Measurements from ENCODE around the gene MOAP1.
"Not testable (repeated sequence)": the region's sequence is repeated elsewhere in the genome, so short reads cannot be mapped to it uniquely, and the experiment has no call there.

The MOAP1 gene

DNA sequence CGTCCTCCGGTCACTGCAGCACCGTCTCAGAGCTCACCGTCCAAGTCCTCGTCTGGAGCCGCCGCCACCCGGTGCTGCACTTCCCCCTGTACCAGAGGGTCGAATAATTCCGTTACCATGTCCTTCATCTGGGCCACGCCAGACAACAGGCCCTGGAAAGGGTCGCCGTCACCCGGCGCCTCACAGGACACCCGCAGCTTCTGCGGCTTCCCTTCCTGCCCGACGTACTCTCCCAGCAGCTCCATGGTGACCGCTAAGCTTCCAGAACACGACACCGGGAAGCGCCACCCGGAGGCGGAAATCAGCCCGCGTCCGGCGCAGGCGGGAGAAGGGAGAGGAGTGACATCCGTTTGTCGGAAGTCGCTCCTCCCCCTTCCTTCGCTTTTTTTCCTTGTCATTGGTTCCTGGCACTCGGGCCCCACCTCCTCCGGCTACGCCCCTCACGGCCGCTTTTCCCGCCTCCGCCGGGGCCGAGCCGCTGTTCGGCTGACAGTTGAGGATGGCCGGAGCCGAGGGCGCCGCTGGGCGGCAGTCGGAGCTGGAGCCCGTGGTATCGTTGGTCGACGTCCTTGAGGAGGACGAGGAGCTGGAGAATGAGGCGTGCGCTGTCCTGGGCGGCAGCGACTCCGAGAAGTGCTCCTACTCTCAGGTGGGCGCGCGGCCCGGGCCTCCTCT is 22.2 kb upstream of the MOAP1 start, which contains the start of the genes GON7 and UBR7:
TSS of gene GON7 (minus strand) at position 273 of the 675 bp plus-strand sequence. CDS start at position 245, 28 bp downstream.
TSS of gene UBR7 (plus strand) at position 464 of the 675 bp plus-strand sequence. CDS start at position 500, 36 bp downstream.
- peaks cover 27% of the 10 kb centered on the region for H3K4me1 Mint-ChIP-seq (ENCODE audit: low read depth)

GRCh38 chr14:93201155-93201704 is 16.5 kb upstream of the MOAP1 start:
- Mint-ChIP-seq H3K27ac (no peak overlapping the region), H3K9me3 (no peaks in the 10 kb centered on the region), H3K4me1 (ENCODE audit: low read depth) (peaks cover 17% of the 10 kb centered on the region), H3K36me3 (ENCODE audit: low read depth) (peaks cover 6% of the 10 kb centered on the region), H3K27me3 (ENCODE audit: low read depth) (no peaks in the 10 kb centered on the region), H3K4me3 (no peak overlapping the region)

More for the DNA sequence above, 22.2 kb upstream of the MOAP1 start, which contains the start of the genes GON7 and UBR7:
- Mint-ChIP-seq H3K27ac (peak within 1 kb of the TSS; percentile 93), H3K36me3 (ENCODE audit: low read depth) (peaks cover 9% of the 10 kb centered on the region), H3K27me3 (ENCODE audit: low read depth) (no peaks in the 10 kb centered on the region), H3K4me3 (peak within 1 kb of the TSS; percentile 85), H3K9me3 (no peaks in the 10 kb centered on the region)

DNA sequence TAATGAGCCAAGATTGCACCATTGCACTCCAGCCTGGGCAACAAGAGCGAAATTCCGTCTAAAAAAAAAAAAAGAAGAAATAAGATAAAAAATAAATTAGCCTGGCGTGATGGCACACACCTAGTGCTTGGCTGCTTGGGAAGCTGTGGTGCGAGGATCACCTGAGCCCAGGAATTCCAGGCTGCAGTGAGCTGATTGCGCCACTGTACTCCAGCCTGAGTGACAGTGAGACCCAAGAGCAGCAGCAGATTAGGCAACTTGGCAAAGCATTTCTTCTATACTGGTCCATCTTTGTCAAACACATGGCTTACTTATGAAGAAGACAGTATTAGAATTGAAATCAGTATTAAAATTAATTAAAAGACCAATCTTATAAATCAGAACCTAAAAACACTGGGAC is 15.9 kb upstream of the MOAP1 start:
- Mint-ChIP-seq H3K4me3 (no peak overlapping the region), H3K27ac (no peak overlapping the region), H3K36me3 (ENCODE audit: low read depth) (peaks cover 6% of the 10 kb centered on the region), H3K27me3 (ENCODE audit: low read depth) (no peaks in the 10 kb centered on the region), H3K4me1 (ENCODE audit: low read depth) (peaks cover 11% of the 10 kb centered on the region), H3K9me3 (no peaks in the 10 kb centered on the region)

DNA sequence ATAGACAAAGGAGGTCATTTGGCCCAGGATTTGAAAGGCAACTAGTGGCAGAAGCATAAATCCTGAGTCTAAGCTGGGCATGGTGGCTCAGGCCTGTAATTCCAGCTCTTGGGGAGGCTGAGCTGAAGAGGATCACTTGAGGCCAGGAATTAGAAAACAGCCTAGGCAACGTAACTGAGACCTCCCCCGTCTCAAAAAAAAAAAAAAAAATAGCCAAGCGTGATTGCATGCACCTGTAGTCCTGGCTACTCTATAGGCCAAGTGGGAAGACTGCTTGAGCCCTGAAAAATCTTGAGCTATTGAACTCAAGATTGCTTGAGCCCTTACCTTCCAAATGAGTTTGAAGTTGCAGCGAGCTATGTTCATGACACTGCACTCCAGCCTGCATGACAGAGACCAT is 14.3 kb upstream of the MOAP1 start:
- peaks cover 3% of the 10 kb centered on the region for H3K4me1 Mint-ChIP-seq (ENCODE audit: low read depth)
- no peak overlapping the region for H3K4me3 Mint-ChIP-seq
- H3K27ac Mint-ChIP-seq, result no peak overlapping the region
- no peaks in the 10 kb centered on the region for H3K9me3 Mint-ChIP-seq
- H3K36me3 Mint-ChIP-seq (ENCODE audit: low read depth), result peaks cover 2% of the 10 kb centered on the region
- H3K27me3 Mint-ChIP-seq (ENCODE audit: low read depth), result no peaks in the 10 kb centered on the region

DNA sequence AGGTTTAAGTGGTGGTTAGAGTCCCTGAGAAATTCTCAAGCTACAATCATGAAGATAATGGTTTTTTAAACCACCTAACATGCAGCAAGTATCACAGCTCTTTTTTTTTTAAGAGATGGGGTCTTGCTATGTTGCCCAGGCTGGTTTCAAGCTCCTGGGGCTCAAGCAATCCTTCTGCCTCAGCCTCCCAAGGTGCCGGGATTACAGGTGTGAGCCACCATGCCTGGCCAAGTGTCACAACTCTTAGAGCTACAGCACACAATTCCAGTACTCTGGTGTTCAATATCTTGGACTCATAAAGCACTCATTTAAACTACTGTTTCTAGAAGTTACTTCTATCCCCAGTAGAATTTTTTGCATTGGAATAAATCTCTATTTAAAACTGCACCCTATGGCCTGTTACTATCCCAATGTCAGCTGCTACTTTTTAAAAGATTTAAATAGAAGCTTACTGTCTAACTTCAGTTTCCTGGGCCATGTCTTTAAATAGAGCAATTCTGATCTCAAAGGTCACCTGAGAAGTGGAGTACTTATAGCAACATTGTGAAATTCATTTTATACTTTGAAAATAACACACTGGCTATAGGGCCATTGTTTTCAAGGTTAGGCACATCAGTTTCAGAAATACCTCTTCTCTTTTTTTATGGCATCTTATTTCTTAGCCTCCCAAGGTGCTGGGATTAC is 10.8 kb upstream of the MOAP1 start:
- Mint-ChIP-seq H3K36me3 (ENCODE audit: low read depth) (peaks cover 1% of the 10 kb centered on the region), H3K27ac (no peak overlapping the region), H3K4me3 (no peak overlapping the region), H3K9me3 (no peaks in the 10 kb centered on the region), H3K27me3 (ENCODE audit: low read depth) (no peaks in the 10 kb centered on the region), H3K4me1 (ENCODE audit: low read depth) (no peaks in the 10 kb centered on the region)

DNA sequence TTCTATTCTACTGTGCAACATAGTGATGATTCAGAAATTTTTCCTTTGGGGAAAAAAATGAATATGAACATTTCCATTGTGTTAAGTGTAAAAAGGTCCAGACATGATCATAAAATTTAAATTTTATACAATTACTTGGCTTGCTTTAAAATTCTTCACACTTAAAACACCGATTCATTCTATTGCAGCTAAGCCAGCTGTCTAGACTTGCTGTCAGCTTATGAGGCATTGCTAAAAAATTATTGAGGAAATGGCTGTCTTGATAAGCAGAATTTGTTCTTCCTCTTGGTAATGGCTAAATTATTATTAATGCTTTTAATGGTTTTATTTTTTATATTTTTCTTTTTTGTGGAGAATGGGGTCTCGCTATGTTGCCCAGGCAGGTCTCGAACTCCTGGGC is 2.3 kb upstream of the MOAP1 start:
- Mint-ChIP-seq H3K9me3 (no peaks in the 10 kb centered on the region), H3K27me3 (ENCODE audit: low read depth) (no peaks in the 10 kb centered on the region), H3K4me1 (ENCODE audit: low read depth) (peaks cover 18% of the 10 kb centered on the region), H3K4me3 (no peak overlapping the region), H3K36me3 (ENCODE audit: low read depth) (peaks cover 4% of the 10 kb centered on the region), H3K27ac (no peak overlapping the region)

DNA sequence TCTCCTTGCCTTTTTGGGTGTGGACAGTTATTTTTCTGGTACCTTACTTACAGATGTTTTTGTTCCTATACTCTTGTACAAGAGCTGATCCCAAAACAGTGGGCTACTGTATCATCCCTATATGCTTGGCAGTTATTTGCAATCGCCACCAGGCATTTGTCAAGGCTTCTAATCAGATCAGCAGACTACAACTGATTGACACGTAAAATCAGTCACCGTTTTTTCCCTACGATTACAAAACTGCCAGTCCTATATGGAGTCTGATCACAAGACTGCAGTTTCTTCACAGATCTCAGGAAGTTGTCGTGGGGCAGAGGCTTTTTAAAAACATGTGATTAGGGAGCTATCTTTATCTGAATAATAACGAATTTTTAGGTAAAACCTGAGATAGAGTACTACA is 1.8 kb upstream of the MOAP1 start:
- peaks cover 18% of the 10 kb centered on the region for H3K4me1 Mint-ChIP-seq (ENCODE audit: low read depth)
- H3K27me3 Mint-ChIP-seq (ENCODE audit: low read depth), result no peaks in the 10 kb centered on the region
- H3K4me3 Mint-ChIP-seq, result peak overlapping the region; percentile 51
- no peaks in the 10 kb centered on the region for H3K9me3 Mint-ChIP-seq
- H3K27ac Mint-ChIP-seq, result no peak overlapping the region
- peaks cover 8% of the 10 kb centered on the region for H3K36me3 Mint-ChIP-seq (ENCODE audit: low read depth)

- Mint-ChIP-seq H3K4me3 (peak overlapping the region; percentile 94), H3K27me3 (ENCODE audit: low read depth) (no peaks in the 10 kb centered on the region), H3K36me3 (ENCODE audit: low read depth) (peaks cover 8% of the 10 kb centered on the region), H3K4me1 (ENCODE audit: low read depth) (peaks cover 18% of the 10 kb centered on the region), H3K9me3 (no peaks in the 10 kb centered on the region), H3K27ac (peak overlapping the region; percentile 94)
Observed at GRCh38 chr14:93185349-93185720, 638 bp upstream of the MOAP1 start.

DNA sequence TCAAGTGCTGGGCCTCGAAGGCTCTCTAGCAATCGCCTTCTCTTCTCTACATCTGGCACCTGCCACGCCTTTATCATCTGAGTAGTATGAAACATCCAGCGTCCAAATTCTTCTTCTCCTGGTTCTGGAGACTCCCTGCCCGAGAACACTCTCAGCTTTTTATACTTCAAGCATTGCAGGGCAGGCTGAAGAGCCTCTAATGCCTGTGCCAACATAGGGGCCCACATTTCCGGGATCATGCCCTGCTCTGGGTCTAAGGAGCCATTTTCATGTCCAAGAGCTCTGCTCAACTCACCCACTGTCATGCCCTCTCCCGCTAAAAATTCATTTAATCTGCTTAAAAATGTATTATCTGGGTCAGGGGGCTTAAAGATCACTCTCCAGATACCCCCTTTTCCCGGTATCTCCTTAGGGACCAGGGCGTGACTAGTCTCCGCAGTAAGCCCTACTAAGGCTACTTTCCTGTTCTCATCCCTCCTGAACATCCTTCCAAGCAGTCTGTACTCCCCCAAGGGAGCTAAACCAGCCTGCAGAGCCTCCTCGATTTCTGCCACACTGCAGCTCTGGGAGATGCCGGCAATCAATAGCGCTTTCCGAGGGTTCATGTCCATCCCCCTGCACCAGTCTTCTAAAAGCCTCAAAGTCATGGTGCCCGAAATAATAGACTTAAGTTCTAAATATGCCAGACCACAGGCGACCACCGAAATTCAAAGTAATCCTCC is 940 bp downstream of the MOAP1 start:
- no peaks in the 10 kb centered on the region for H3K9me3 Mint-ChIP-seq
- H3K27ac Mint-ChIP-seq, result peak overlapping the region; percentile 81
- H3K36me3 Mint-ChIP-seq (ENCODE audit: low read depth), result peaks cover 8% of the 10 kb centered on the region
- peaks cover 18% of the 10 kb centered on the region for H3K4me1 Mint-ChIP-seq (ENCODE audit: low read depth)
- peak overlapping the region; percentile 91 for H3K4me3 Mint-ChIP-seq
- H3K27me3 Mint-ChIP-seq (ENCODE audit: low read depth), result no peaks in the 10 kb centered on the region

DNA sequence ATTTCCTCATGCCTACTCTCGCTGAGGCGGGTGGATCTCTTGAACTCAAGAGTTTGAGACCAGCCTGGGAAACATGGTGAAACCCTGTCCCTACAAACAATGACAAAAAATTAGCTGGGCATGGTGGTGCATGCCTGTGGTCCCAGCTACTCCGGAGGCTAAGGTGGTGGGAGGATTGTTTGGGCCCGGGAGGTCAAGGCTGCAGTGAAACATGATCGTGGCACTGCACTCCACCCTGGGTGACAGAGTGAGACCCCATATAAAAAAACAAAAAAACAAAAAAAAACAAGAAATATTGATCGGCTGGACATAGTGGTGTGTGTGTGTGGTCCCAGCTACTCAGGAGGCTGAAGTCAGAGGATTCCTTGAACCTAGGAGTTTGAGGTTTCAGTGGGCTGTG is 9.2 kb downstream of the MOAP1 start:
- H3K9me3 Mint-ChIP-seq, result no peaks in the 10 kb centered on the region
- no peak overlapping the region for H3K4me3 Mint-ChIP-seq
- no peaks in the 10 kb centered on the region for H3K36me3 Mint-ChIP-seq (ENCODE audit: low read depth)
- H3K4me1 Mint-ChIP-seq (ENCODE audit: low read depth), result no peaks in the 10 kb centered on the region
- H3K27ac Mint-ChIP-seq, result no peak overlapping the region
- no peaks in the 10 kb centered on the region for H3K27me3 Mint-ChIP-seq (ENCODE audit: low read depth)

DNA sequence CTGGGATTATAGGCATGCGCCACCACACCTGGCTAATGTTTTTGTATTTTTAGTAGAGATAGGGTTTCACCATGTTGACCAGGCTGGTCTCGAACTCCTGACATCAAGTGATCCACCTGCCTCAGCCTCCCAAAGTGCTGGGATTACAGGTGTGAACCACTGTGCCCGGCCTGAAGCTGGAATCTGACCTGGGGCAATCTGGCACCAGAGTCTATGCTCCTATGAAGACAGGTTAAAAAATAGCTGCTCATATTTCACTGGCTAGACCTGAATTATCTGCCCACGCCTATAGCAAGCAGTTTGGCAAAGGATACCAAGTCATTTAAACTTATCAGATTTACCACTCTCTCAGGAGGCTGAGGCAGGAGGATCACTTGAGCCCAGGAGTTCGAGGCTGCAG is 10.0 kb downstream of the MOAP1 start:
- not testable (repeated sequence) for H3K27ac Mint-ChIP-seq; H3K36me3 Mint-ChIP-seq (ENCODE audit: low read depth); H3K9me3 Mint-ChIP-seq; H3K4me3 Mint-ChIP-seq; H3K4me1 Mint-ChIP-seq (ENCODE audit: low read depth); H3K27me3 Mint-ChIP-seq (ENCODE audit: low read depth)

DNA sequence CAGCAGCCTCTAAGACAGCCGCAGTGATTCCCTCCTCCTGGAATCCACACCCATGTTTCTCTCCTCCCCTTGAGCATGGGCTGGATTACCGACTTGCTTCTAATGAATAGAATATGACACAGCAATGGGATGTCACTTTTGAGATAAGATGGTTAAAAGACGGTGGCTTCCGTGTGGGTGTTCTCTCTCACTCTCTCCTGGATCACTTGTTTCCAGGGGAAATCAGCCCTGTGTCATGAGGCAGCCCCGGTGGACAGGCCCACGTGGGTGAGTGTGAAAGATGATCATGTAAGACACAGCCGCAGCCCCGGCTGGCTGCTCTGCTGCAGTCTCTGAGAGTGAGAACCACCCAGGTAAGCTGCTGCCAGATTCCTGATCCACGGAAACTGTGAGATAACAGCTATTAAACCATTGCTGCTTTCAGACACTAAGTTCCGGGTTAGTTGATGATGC is 10.7 kb downstream of the MOAP1 start:
- Mint-ChIP-seq H3K4me3 (no peak overlapping the region), H3K27me3 (ENCODE audit: low read depth) (no peaks in the 10 kb centered on the region), H3K27ac (no peak overlapping the region)

GRCh38 chr14:93171376-93171775 is 13.3 kb downstream of the MOAP1 start:
- Mint-ChIP-seq H3K9me3 (no peaks in the 10 kb centered on the region), H3K36me3 (ENCODE audit: low read depth) (no peaks in the 10 kb centered on the region), H3K4me1 (ENCODE audit: low read depth) (no peaks in the 10 kb centered on the region), H3K4me3 (no peak overlapping the region), H3K27ac (no peak overlapping the region), H3K27me3 (ENCODE audit: low read depth) (no peaks in the 10 kb centered on the region)

More for the DNA sequence above, 10.7 kb downstream of the MOAP1 start:
- no peaks in the 10 kb centered on the region for H3K36me3 Mint-ChIP-seq (ENCODE audit: low read depth)
- no peaks in the 10 kb centered on the region for H3K4me1 Mint-ChIP-seq (ENCODE audit: low read depth)
- no peaks in the 10 kb centered on the region for H3K9me3 Mint-ChIP-seq

- H3K27ac Mint-ChIP-seq; H3K9me3 Mint-ChIP-seq; H3K27me3 Mint-ChIP-seq (ENCODE audit: low read depth); H3K4me1 Mint-ChIP-seq (ENCODE audit: low read depth); H3K4me3 Mint-ChIP-seq; H3K36me3 Mint-ChIP-seq (ENCODE audit: low read depth): not testable (repeated sequence)
Observed at GRCh38 chr14:93170141-93170540, 14.6 kb downstream of the MOAP1 start.
